Heart right ventricle (tissue), 16 donors: ENCODE results near the gene PLEKHG4B. TPM values are rescaled to one million over a fixed set of nuclear protein-coding genes. Genes with fewer than 3 reads are reported as not detected.

Experiments
- ATAC-seq, 8 donors: fragments of 200-7000 bp; cut with Tn5 transposase; one replicate each; pipeline ENCODE4 v1.9.1; 2020; ENCODE audit warnings: mild to moderate bottlenecking in 8 of 8, moderate library complexity in 8 of 8, moderate number of reproducible peaks in 1 of 8
- DNase-seq, 2 donors: peaks; one replicate each; pipeline ENCODE4 v3.0.0-alpha.2; 2020
- H3K27ac ChIP-seq, 10 donors: fragments of 200-600 bp; sonication (generic) in 2 of 10; one replicate each; pipeline versions ENCODE4 v1.5.0 to v1.8.0; 2020 to 2022; ENCODE audit warnings: mild to moderate bottlenecking in 3 of 10
- H3K27me3 ChIP-seq, 7 donors: fragments of 200-600 bp; one replicate each; pipeline ENCODE4 v1.8.0; 2021 to 2022; ENCODE audit warnings: mild to moderate bottlenecking in 2 of 7
- H3K36me3 ChIP-seq, 9 donors: fragments of 200-600 bp; sonication (generic) in 1 of 9; one replicate each; pipeline versions ENCODE4 v1.5.0 to v1.8.0; 2020 to 2022; ENCODE audit warnings: mild to moderate bottlenecking in 2 of 9
- H3K4me1 ChIP-seq, 9 donors: fragments of 200-600 bp; sonication (generic) in 1 of 9; one replicate each; pipeline versions ENCODE4 v1.5.0 to v1.8.0; 2020 to 2022; ENCODE audit warnings: mild to moderate bottlenecking in 4 of 9
- H3K4me3 ChIP-seq, 10 donors: fragments of 200-600 bp; sonication (generic) in 2 of 10; one replicate each; pipeline versions ENCODE4 v1.5.0 to v1.8.0; 2020 to 2022; ENCODE audit warnings: mild to moderate bottlenecking in 7 of 10, moderate library complexity in 2 of 10
- H3K9me3 ChIP-seq, 11 donors: fragments of 200-600 bp in 10 of 11; sonication (generic) in 2 of 11; one replicate each; pipeline versions ENCODE4 v1.5.0 to v1.8.0; 2013 to 2022; ENCODE audit warnings: mild to moderate bottlenecking in 2 of 11, control low read depth in 1 of 11, moderate library complexity in 1 of 11
- WGBS, 2 donors: extraction: QIAGEN DNeasy Blood & Tissue Kit; methylation state at CpG; one replicate each; pipeline ENCODE4 v1.1.7; 2013; ENCODE audit warnings: inconsistent platforms in 1 of 2; 5-methylcytosine and 5-hydroxymethylcytosine counted together
- intact Hi-C, 10 donors: fragments of 100-400 bp; cut with DNase I; formaldehyde crosslinking; loops; one replicate each; pipeline versions ENCODE4 v1.11.1 to v1.14.2; 2022
- polyA plus RNA-seq, 2 donors: library from polyadenylated mRNA; stranded (reverse); fragments of 200-250 nt; gene quantifications; one replicate each; pipeline ENCODE4 v1.2.3, GENCODE V29; 2013
- total RNA-seq, 10 donors: library from RNA; stranded (reverse); fragmentation: NEBNext Ultra II Directional in 3 of 10; extraction: Animal tissue kit (Norgen Biotek cat#: 25700) in 3 of 10; gene quantifications; one replicate each; pipeline versions ENCODE4 v1.2.1 to v1.2.4, GENCODE V29; 2021 to 2023
- TF ChIP-seq, protein P1 (sequence below), 9 donors: fragments of 200-600 bp; sonication (generic) in 2 of 9; IDR thresholded peaks; one replicate each; pipeline versions ENCODE4 v1.5.0 to v1.8.0; 2021 to 2022; ENCODE audit warnings: antibody characterized with exemption in 9 of 9, mild to moderate bottlenecking in 5 of 9, moderate library complexity in 1 of 9
- donor health status: Arrhythmogenic right ventricular cardiomyopathy.
- donor health status: ischemic (EF 13 %, LVEDD 7.1; RV severe dilation, severe dysfunction).
- donor health status: healthy with polysubstance abuse.
- donor health status: DM: no; HTN: yes; CAD: no.
- donor health status: DM: no; HTN: no; CAD: no.
- donor health status: ischemic (EF 25% LVEDD 6.9; RV normal size, moderate dysfunction).
- donor health status: ischemic (EF 25% LVEDD 5.7; RV mildly dilated, moderate dysfunction).
- donor health status: healthy.
- donor health status: DM: yes; HTN: yes; CAD: no.
- donor health status: Ischemic cardiomyopathy.
- donor health status: ischemic (EF 35%, LVEDD 5.7; RV mildly dilated, moderate dysfunction).
- donor health status: nonischemic (EF 11% LVEDD 7.7; RV severe dilation, severe dysfunction).
- donor health status: DM: yes; HTN: yes; CAD: no.
- donor health status: PGD.
- donor health status: ischemic (EF 29% LVEDD 5.4; RV normal size, mild dysfunction).
- donor health status: nonischemic (EF 23%, LVEDD 6.1; RV moderate dilation, normal function).

The PLEKHG4B gene
- total and polyA plus RNA-seq, 12 donors, result under 0.01 to 0.14 (median 0.05) TPM; not detected in 8

DNA sequence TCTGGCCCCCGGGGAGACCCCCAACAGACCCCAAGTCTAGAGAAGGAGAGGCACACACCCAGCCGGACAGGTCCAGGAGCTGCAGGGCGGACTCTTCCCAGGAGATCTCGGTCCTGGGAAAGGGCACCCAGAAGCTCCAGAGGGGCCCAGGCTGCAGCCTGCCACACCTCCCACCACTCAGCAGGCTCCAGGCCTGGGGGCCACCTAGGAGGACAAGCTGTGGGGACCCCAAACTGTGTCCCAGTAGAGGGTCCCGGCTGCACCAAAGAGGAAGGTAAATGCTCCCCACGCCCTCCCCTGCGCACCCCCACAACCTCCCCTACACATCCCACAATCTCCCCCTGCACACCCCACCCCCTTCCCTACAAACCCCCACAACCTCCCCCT lies 48.5 kb downstream of the PLEKHG4B start:
- no peak for ATAC-seq
- intact Hi-C loops, result no loop called here

DNA sequence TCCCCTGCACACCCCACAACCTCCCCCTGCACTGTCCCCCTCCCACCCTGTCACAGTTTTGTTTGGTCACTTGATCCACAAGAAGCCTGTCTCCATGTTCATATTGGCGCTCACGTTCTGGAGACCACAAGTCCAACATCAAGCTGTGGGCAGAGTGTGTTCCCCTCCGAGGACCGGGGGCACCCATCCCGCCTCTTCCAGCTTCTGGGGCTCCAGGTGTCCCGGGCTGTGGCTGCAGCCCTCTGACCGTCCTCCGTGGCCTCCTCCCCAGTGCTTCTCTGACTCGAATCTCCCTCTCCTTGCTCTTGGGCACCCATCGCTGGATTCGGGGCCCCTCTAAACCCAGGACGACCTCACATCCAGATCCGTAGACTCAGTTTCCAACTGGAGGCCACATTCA lies 49.2 kb downstream of the PLEKHG4B start:
- H3K36me3 ChIP-seq, result no peaks in the 10 kb centered on the region
- ATAC-seq (no peak), DNase-seq (no peak)
- no peaks in the 10 kb centered on the region for H3K9me3 ChIP-seq
- H3K27me3 ChIP-seq, result peaks cover 0 to 12% (median 0%) of the 10 kb centered on the region in 7 donors
- H3K4me1 ChIP-seq, result no peaks in the 10 kb centered on the region
- WGBS, 2 donors, result 84 to 91% methylated on average over 13 of the region's 13 CpGs
- TF ChIP-seq, protein P1, sequence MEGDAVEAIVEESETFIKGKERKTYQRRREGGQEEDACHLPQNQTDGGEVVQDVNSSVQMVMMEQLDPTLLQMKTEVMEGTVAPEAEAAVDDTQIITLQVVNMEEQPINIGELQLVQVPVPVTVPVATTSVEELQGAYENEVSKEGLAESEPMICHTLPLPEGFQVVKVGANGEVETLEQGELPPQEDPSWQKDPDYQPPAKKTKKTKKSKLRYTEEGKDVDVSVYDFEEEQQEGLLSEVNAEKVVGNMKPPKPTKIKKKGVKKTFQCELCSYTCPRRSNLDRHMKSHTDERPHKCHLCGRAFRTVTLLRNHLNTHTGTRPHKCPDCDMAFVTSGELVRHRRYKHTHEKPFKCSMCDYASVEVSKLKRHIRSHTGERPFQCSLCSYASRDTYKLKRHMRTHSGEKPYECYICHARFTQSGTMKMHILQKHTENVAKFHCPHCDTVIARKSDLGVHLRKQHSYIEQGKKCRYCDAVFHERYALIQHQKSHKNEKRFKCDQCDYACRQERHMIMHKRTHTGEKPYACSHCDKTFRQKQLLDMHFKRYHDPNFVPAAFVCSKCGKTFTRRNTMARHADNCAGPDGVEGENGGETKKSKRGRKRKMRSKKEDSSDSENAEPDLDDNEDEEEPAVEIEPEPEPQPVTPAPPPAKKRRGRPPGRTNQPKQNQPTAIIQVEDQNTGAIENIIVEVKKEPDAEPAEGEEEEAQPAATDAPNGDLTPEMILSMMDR (IDR thresholded peaks at IDR 0.05), result no peak
- no peak overlapping the region for H3K27ac ChIP-seq
- no peak overlapping the region for H3K4me3 ChIP-seq
- intact Hi-C loops, result no loop called here

More for the DNA sequence above, 48.5 kb downstream of the PLEKHG4B start:
- H3K27me3 ChIP-seq, result peaks cover 0 to 12% (median 0%) of the 10 kb centered on the region in 7 donors
- no peaks in the 10 kb centered on the region for H3K4me1 ChIP-seq
- H3K9me3 ChIP-seq, result no peaks in the 10 kb centered on the region
- DNase-seq, result no peak
- no peak overlapping the region for H3K27ac ChIP-seq
- no peak overlapping the region for H3K4me3 ChIP-seq
- TF ChIP-seq, protein P1 (IDR thresholded peaks at IDR 0.05), result no peak
- H3K36me3 ChIP-seq, result no peaks in the 10 kb centered on the region
- WGBS, 2 donors, result 90% methylated on average over 7 of the region's 7 CpGs

DNA sequence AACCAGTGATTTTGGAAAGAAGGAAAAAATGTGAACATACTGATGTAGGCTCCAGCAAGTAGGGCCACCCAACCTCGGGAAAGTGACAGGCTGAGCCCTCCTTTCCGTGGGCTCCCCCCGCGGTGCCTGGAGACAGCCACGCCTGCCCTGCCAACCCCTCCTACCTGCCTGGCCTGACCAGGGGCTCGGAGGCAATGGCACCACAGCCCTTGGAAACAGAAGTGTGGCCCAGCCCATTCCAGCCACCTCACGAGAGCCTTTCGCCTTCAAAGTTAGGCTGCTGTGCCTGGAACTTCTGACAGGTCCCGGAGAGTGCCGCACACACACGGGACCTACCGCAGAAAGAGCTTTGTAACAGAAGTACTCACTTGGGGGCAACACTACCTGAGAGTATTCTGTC lies 49.8 kb downstream of the PLEKHG4B start:
- no peak overlapping the region for H3K4me3 ChIP-seq
- H3K36me3 ChIP-seq, result no peaks in the 10 kb centered on the region
- intact Hi-C loops, result no loop called here
- ATAC-seq, result no peak
- H3K4me1 ChIP-seq, result no peaks in the 10 kb centered on the region
- 90 to 91% methylated on average over 12 of the region's 12 CpGs for WGBS, 2 donors
- peaks cover 0 to 1% (median 0%) of the 10 kb centered on the region in 11 donors for H3K9me3 ChIP-seq
- DNase-seq, result no peak
- TF ChIP-seq, protein P1 (IDR thresholded peaks at IDR 0.05), result no peak
- peaks cover 0 to 12% (median 0%) of the 10 kb centered on the region in 7 donors for H3K27me3 ChIP-seq
- no peak overlapping the region for H3K27ac ChIP-seq

DNA sequence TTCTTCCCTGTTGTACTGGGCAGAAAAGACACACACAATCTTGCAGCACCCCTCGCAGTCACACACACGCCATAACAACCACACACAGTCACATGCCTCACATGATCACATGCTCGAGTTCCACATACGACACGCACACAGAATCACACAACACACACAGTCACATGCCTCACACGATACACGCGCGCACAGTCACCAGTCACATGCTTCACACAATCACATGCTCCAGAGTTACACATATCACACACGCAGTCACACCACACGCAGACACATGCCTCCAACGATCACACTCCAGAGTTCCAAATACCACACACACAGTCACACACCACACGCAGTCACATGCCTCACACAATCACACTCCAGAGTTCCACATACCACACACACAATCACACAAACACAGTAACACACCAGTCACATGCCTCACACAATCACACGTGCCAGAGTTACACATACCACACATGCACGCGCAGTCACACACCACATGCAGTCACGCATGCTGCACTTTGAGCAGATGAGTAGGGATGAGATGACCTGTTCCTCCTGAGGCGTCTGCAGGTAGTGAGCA lies 50.4 kb downstream of the PLEKHG4B start:
- 93% methylated on average over 18 of the region's 18 CpGs for WGBS, 2 donors

More for the DNA sequence above, 50.4 kb downstream of the PLEKHG4B start:
- Histone ChIP-seq H3K4me3 (no peak overlapping the region), H3K27me3 (peaks cover 0 to 12% (median 0%) of the 10 kb centered on the region in 7 donors), H3K9me3 (peaks cover 0 to 7% (median 5%) of the 10 kb centered on the region in 11 donors), H3K27ac (no peak overlapping the region), H3K36me3 (no peaks in the 10 kb centered on the region), H3K4me1 (no peaks in the 10 kb centered on the region)
- DNase-seq, result no peak
- TF ChIP-seq, protein P1 (IDR thresholded peaks at IDR 0.05), result no peak
- no peak for ATAC-seq
- intact Hi-C loops, result no loop called here
